PC-9 (cell line): ENCODE measurements around the gene MACROH2A1.

ENCODE experiments used
- EZH2 ChIP-seq: fragments of 200-600 bp; sonication (generic); IDR thresholded peaks from 2 replicates; pipeline ENCODE4 v1.8.0; 2017; ENCODE audit warnings: antibody characterized with exemption, low read depth
- TF ChIP-seq, protein P1 (sequence below): fragments of 200-600 bp; sonication (generic); conservative IDR thresholded peaks from 2 replicates; pipeline ENCODE4 v1.6.1; 2017; ENCODE audit warnings: mixed run types, antibody characterized with exemption, mild to moderate bottlenecking, moderate library complexity

DNA sequence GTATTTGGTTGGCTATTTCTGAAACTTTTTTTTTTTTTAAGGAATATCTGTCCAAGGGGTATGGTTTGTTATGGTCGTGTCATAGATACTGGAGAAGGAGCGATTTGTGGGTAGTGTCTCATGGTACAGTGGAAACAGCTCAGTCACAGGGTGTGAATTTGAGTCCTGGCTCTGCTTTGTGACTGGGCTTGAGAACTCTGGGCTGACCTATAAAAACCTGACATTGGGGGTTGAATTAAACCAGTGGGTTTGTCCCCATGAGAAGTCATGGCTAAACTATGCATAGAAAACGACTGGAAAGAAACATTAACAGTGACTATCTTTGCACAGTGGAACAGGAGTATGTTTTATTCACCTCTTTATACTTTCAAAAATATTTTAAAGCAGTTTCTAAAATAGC is 54.7 kb downstream of the MACROH2A1 start:
- TF ChIP-seq, protein P1, sequence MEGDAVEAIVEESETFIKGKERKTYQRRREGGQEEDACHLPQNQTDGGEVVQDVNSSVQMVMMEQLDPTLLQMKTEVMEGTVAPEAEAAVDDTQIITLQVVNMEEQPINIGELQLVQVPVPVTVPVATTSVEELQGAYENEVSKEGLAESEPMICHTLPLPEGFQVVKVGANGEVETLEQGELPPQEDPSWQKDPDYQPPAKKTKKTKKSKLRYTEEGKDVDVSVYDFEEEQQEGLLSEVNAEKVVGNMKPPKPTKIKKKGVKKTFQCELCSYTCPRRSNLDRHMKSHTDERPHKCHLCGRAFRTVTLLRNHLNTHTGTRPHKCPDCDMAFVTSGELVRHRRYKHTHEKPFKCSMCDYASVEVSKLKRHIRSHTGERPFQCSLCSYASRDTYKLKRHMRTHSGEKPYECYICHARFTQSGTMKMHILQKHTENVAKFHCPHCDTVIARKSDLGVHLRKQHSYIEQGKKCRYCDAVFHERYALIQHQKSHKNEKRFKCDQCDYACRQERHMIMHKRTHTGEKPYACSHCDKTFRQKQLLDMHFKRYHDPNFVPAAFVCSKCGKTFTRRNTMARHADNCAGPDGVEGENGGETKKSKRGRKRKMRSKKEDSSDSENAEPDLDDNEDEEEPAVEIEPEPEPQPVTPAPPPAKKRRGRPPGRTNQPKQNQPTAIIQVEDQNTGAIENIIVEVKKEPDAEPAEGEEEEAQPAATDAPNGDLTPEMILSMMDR, result no peak
- TF ChIP-seq EZH2, result no peak
